ENCODE measurements around the gene L3MBTL3.

Gene L3MBTL3

GRCh38 chr6:130029163-130029562, 10.8 kb downstream of the L3MBTL3 start:
- DNase-seq, result no peak

- no peak for DNase-seq
Observed at GRCh38 chr6:130032758-130033340, 14.5 kb downstream of the L3MBTL3 start.

DNA sequence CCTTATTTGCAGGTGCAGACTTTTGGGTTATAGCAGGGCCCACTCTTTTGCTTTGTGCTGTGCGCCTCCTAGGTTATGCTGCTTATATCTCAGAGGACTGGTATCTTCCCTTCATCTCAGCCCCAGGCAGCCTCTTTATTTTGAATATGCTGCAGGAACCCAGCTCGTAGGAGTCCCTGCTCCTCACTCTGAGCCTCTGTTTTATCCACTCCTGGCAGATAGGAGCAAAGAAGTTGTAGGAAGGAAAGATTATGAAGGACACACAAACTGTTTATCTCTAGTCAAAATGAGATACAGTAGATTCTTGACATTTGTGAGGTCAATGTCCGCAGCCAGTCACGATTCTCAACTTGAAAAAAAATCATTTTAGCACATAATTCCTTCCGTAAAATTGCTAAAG, 15.6 kb downstream of the L3MBTL3 start:
- DNase-seq, result no peak

GRCh38 chr6:130034378-130035146, 16.2 kb downstream of the L3MBTL3 start:
- DNase-seq, result peak; percentile 76

DNA sequence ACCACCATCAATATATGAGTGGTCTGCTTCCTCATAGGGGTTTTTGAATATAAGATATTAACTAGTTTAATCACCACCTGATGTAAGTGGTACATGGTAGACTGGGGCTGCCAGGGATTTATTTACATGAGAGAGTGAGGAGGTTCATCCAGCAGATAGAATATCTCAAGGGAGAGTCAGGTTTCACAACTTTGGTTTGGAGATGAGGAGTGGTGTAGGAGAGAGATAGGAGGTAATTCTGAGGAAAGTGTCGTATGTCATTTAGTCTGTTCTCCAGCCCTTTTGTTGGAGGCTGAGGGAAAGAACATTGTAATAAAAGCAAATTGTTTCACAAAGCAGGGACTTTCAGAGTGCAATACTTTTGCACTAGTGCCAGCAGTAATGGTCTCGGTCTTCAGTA, 16.8 kb downstream of the L3MBTL3 start:
- DNase-seq, result no peak

DNA sequence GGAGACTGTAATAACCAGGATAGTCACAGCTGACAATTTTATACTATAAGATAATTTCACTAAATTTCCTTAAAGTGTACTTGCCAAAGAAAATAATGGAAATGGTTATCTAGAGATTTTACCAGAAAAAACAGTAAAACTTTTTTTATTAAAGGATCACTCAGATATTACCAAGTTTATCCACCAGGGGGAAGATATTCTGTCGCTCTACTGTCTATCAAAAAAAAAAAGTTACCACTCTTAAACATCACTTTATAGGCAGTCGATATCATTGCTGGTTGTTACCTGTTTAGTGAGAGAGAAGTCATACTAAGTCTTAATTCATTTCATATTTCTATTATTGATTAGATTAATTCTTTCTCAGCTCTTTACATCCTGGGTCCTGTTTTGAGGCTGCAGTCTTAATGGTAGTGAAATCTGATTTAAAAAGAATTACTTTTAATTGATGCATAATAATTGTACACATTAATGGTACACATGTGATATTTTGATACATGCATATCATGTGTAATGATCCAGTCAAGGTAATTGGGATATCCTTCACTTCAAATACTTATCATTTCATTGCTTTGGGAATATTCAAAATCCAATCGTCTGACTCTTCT, 18.9 kb downstream of the L3MBTL3 start:
- peak; percentile 7 for DNase-seq

- no peak for DNase-seq
Observed at GRCh38 chr6:130041594-130041993, 23.2 kb downstream of the L3MBTL3 start.

DNA sequence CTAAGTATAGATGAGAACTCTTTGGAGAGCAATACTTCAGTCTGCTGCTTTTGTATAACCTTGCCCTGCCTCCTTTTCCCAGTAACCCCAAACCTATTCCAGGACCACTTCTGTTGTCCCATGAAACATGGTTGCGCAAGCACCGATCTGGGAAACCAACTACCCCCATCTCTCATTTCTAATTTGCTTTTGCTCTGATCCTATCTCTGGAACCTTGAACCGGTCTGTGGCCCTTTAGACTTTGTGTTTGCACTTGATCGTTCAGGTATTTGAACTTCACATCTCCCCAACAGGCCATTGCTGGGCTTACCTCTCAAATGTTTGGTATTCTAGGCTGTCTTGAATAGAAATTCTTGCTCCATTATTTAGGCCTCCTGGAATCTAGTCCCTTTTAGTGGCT, 25.0 kb downstream of the L3MBTL3 start:
- DNase-seq, result no peak

DNA sequence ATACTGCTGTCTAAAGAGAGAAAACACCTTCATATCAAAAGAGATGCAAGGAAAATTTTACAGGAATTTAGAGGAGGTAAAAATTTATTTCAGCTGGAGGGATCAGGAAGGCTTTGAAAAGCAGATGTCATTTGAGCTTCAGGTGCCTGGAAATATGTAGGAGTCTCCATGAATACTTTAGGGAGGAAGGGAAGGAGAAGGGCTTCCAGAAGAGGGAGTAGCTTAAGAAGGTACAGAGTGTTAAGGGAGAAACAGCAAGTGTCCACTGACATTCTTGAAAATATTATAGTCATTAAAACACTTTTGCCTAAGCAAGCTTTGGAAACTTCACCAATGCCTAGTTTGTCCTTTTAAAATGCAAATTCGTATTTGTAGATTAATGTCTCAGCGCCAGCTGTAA, 27.2 kb downstream of the L3MBTL3 start:
- DNase-seq, result no peak

- peak; percentile 40 for DNase-seq
Observed at GRCh38 chr6:130046671-130047070, 28.3 kb downstream of the L3MBTL3 start.

DNA sequence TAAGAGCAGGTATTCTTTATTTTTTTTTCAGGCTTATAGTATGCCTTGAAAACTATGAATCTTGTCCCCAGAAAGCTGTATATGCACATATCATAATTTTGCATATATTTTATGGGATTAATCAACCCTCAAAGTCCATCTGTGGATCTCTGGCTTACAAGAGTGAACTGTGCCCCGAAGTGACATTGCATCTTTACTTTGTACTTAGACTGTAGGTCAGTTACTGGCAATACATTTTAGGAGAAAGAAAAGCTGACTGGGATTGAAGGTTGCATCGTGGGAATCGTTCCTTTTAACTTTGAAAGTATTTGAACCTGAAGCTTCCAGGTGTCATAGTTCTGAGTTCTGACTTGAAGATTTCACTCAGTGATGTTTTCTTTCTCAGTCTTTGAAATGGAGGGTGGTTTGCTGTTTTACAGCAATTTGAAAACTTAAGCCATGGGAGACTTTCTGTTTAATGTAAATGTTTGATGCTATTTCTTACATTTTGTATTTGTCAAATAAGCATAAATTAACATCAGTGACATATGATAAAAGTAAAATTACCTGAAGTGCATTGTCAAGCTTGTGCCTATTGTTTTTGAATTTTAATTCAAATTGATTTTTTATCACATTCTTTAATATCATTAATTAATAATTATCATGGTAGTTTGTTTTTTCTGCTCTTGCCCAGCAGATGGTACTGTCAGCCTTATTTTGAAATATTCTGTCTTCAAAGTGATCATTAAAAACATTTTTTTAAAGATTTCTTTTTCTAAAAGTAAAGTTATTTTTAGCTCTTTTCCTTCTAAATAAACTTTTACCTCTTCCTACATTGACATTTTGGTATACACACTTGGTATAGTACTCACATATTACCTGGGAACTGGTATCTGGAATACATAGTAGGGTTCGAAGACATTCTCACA, 29.0 kb downstream of the L3MBTL3 start:
- no peak for DNase-seq

DNA sequence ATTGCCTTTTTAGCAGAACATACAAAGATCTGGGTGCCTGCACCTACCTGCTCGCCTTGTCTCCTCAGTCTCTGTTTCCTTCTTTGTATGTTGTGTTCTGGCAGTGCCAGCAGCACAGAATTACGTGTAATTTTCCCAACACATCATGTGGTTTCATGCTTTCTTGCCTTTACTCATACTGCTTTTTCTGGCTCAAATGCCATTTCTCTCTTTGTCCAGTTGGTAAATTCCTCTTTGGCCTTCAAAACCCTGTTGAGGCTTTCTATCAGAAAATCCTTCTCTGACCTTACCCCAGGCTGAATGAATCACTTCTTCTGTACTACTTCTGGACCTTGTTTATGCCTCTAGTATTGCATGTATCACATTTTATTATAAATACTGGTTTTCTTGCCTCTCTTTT, 31.8 kb downstream of the L3MBTL3 start:
- peak; percentile 9 for DNase-seq

DNA sequence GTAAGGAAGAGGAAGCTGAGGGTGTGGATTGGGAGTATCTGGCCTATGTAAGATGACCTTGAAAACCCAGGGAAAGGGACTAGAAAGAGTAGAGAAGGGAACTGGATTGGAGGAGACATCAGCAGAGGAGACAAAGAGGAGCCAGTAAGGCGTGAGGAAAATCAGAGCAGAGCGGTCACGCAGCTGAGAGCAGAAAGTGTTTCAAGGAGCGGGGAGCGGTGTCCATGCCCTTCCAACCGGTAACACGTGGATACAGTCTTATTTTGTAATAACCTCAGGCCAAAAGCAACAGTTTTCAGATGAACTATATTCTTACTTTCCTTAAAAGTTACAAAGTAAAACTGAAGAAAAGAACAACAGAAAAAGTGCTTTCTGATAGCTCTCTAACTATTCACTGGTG, 36.3 kb downstream of the L3MBTL3 start:
- no peak for DNase-seq

DNA sequence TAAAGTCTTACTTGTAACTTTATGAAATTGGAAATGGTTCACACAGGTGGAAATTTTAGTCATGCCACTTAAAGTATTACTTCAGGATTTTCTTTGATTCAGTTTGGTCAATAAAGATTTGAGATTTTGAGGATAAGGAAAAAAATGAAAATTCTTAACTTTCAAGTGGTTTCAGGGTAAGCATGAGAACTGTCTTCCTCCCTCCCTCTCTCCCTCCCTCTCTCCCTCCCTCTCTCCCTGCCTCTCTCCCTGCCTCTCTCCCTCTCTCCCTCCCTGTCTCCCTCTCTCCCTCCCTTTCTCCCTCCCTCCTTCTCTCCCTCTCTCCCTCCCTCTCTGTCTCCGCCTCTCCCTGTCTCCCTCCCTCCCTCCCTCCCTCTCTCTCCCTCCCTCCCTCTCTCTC, 36.9 kb downstream of the L3MBTL3 start:
- DNase-seq, result no peak

DNA sequence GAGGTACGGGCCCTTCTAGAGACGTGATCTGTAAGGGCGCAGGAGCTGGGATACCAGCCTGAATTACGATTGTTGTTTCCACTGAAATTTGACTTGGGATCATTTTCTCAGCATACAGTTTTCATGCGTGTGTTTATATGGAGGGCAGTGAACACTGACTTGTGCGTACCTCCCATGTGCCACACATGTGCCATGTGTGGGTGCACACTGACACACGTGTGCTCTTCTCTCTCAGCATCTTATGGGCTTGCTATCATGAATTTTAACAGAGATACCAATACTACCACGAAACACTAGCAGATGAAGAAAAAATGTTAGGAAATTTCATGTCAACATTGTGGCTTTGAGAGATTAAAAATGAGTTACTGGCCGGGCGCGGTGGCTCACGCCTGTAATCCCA, 39.1 kb downstream of the L3MBTL3 start:
- DNase-seq, result no peak

DNA sequence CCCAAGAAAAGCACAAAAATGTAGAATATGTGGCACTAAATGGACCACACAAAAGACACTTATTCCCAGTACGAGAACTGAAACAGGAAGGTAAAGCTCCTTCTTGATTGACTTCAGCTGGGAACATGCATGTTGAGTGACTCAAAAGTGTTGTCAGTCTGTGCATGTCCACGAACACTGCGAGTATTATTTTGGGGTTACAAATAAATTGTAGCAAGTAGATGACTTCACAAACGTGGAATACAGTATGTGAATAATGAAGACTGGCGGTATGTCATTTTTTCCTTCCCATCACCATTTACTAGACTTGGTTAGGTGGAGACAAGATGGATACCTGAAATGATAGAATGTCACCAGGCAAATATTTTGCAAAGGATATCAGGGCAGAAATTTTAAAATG, 45.4 kb downstream of the L3MBTL3 start:
- no peak for DNase-seq

GRCh38 chr6:130065609-130066156, 47.3 kb downstream of the L3MBTL3 start:
- no peak for DNase-seq

DNA sequence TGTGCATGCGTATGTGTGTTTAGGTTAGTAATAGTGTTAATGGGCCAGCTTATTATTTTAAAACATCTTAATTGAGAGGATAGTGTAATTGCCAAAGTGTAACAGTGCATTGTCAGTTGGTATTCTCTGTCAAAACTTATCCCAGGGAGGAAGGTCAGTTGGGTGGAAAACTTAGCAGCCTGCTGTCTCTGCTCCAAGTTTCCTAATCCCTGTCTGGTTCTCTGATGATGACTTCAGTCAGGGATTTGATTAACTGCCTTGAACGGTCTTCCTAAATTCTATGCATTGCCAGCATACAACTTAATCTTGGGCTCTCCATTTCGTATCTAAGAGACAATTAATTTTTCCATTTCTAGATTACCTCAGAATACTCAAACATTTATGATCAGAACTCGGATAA, 51.1 kb downstream of the L3MBTL3 start:
- DNase-seq, result no peak

- DNase-seq, result no peak
Observed at GRCh38 chr6:130070326-130070725, 51.9 kb downstream of the L3MBTL3 start.

GRCh38 chr6:130070792-130071191, 52.4 kb downstream of the L3MBTL3 start:
- no peak for DNase-seq

DNA sequence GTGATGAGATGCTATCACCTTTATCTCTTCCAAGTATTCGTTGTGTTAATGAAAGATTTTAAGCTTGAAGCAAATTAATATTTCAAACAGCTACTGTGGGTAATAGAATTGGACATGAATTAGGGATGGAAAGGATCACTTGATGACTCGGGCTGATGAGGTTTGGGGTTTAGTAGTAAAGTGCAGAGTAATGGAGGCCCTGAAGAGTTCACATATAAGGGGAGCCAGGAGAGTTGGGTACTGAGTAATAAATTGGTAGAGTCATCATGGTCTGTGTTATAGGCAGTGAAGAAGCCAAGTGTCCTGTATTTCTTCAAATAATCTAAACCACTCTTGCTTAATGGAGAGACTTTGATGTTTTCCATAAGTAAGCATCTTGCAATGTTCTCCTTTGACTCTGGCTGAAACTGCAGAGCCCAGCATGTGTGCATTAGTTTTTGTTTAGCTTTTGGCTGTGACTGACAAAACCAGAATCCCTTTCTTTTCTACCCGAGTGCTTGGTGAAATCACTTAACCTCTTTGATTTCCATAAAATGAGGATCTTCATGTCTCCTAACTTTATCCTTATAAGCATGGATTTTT, 57.6 kb downstream of the L3MBTL3 start:
- no peak for DNase-seq

GRCh38 chr6:130076512-130076911, 58.1 kb downstream of the L3MBTL3 start:
- DNase-seq, result no peak

DNA sequence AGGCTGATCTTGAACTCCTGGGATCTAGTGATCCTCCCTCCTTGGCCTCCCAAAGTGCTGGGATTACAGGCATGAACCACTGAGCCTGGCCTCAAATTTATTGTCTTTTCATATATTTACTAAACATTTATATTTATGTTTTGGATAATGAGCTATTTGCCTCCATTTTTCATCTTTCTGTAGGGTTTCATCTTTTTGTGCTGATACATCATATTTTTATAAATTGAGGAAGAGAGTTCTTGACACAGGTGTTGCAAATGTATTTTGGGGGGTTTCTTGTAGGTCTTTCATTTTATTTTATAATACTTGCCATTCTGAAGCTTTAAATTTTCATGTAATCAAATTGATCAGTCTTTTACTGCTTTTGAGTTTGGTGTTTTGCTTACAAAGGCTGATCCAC, 72.4 kb downstream of the L3MBTL3 start:
- DNase-seq, result no peak

Data from EL (cell line).